Measurements from ENCODE around the gene ZNF92.

Gene ZNF92

GRCh38 chr7:65369843-65370242 is 3.8 kb upstream of the ZNF92 start:
- no peak for TF ChIP-seq CTCF (conservative IDR thresholded peaks at IDR 0.05; ENCODE audit: control insufficient read depth, insufficient read depth, low read depth, low read length)
- no peak for DNase-seq (ENCODE audit: low read depth)
- H3K4me3 ChIP-seq (ENCODE audit: control insufficient read depth, low read depth, low read length): no peak overlapping the region

DNA sequence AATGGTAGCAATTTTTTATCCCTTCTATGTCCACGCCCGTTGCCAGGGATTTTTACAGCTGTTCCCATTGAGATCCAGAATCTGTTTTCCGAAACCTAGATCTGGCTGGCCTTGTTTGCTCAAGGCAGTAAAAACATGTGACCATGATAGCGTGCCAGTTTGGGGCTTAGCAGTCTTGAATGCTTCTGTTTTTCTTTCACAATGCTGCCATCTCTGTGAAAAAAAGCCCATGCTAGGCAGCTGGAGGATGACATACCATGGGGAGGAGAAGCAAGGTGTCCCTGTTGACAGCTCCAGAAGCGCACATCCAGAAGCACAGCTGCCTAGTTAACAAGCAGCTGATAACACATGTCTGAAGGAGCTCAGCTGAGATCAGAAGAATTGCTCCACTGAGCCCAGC is 2.2 kb upstream of the ZNF92 start:
- TF ChIP-seq CTCF (conservative IDR thresholded peaks at IDR 0.05; ENCODE audit: control insufficient read depth, insufficient read depth, low read depth, low read length): no peak
- no peak overlapping the region for H3K4me3 ChIP-seq (ENCODE audit: control insufficient read depth, low read depth, low read length)
- no peak for DNase-seq (ENCODE audit: low read depth)

DNA sequence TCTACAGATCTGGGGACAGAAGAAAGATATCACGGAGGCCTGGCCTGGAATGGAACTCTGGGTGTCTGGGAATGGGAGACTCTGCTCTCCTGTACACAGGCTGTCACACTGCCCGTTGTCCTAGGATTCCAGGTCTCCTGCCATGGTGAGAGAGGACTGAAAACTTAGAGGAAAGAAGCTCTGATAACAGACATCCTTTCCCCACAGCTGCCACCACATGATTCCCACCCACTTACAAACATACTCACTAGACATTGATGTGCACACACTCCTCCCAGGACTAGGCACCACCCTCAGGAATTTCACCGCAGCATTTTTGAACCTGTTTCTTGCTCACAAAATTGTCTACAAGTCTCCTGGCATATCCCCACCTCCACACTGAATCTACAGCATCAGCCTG is 5.7 kb downstream of the ZNF92 start:
- TF ChIP-seq CTCF (conservative IDR thresholded peaks at IDR 0.05; ENCODE audit: control insufficient read depth, insufficient read depth, low read depth, low read length): no peak
- H3K4me3 ChIP-seq (ENCODE audit: control insufficient read depth, low read depth, low read length): no peak overlapping the region
- no peak for DNase-seq (ENCODE audit: low read depth)

DNA sequence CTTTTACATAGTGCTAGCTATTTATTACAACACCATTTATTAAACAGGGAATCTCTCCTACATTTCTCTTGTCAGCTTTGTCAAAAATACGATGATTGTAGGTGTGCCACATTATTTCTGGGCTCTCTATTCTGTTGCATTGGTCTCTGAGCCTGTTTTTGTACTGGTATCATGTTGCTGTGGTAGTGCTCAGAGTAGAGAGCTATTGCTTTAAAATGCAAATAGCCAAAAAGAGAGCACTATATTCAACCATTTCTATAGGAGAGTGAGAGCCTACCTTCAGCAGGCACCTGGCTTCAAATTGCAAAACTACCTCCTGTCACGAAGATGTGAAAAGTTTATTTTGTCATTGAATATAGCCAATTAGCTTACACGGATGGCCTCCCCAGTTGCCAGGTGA is 8.1 kb downstream of the ZNF92 start:
- no peak for DNase-seq (ENCODE audit: low read depth)
- TF ChIP-seq CTCF (conservative IDR thresholded peaks at IDR 0.05; ENCODE audit: control insufficient read depth, insufficient read depth, low read depth, low read length): no peak
- H3K4me3 ChIP-seq (ENCODE audit: control insufficient read depth, low read depth, low read length): no peak overlapping the region

- DNase-seq (ENCODE audit: low read depth): no peak
- TF ChIP-seq CTCF (conservative IDR thresholded peaks at IDR 0.05; ENCODE audit: control insufficient read depth, insufficient read depth, low read depth, low read length): no peak
- H3K4me3 ChIP-seq (ENCODE audit: control insufficient read depth, low read depth, low read length): no peak overlapping the region
These were observed 8.8 kb downstream of the ZNF92 start for GRCh38 chr7:65382452-65382851.

DNA sequence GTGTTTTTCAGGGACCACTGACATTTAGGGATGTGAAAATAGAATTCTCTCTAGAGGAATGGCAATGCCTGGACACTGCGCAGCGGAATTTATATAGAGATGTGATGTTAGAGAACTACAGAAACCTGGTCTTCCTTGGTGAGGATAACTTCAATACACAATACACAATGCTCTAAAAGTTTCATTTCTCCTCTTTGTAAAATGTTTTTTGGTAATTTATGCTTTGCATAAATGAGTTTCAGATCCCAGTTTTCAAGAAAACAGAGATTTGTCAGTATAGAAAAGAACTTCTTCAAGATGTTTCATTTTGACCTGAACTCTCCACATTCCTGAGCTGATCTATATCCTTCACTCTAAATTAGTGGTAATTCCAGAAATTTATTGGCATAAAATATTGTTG is 14.2 kb downstream of the ZNF92 start:
- DNase-seq (ENCODE audit: low read depth): no peak
- TF ChIP-seq CTCF (conservative IDR thresholded peaks at IDR 0.05; ENCODE audit: control insufficient read depth, insufficient read depth, low read depth, low read length): no peak
- no peak overlapping the region for H3K4me3 ChIP-seq (ENCODE audit: control insufficient read depth, low read depth, low read length)

GRCh38 chr7:65390588-65390987 is 16.9 kb downstream of the ZNF92 start:
- no peak for TF ChIP-seq CTCF (conservative IDR thresholded peaks at IDR 0.05; ENCODE audit: control insufficient read depth, insufficient read depth, low read depth, low read length)
- no peak for DNase-seq (ENCODE audit: low read depth)
- H3K4me3 ChIP-seq (ENCODE audit: control insufficient read depth, low read depth, low read length): no peak overlapping the region
